Fibroblast of skin of back (primary cell): Measurements from ENCODE around the gene TRMT44.
A peak's percentile ranks its signal among the peaks of the same experiment; 100 is the strongest.
"Not testable (repeated sequence)": the region's sequence is repeated elsewhere in the genome, so short reads cannot be mapped to it uniquely, and the experiment has no call there.

Experiments used
- DNase-seq: peaks from one replicate; pipeline ENCODE4 v3.0.0-alpha.2; 2013

TRMT44 gene

GRCh38 chr4:8407756-8408155 is 32.8 kb upstream of the TRMT44 start:
- no peak for DNase-seq

DNA sequence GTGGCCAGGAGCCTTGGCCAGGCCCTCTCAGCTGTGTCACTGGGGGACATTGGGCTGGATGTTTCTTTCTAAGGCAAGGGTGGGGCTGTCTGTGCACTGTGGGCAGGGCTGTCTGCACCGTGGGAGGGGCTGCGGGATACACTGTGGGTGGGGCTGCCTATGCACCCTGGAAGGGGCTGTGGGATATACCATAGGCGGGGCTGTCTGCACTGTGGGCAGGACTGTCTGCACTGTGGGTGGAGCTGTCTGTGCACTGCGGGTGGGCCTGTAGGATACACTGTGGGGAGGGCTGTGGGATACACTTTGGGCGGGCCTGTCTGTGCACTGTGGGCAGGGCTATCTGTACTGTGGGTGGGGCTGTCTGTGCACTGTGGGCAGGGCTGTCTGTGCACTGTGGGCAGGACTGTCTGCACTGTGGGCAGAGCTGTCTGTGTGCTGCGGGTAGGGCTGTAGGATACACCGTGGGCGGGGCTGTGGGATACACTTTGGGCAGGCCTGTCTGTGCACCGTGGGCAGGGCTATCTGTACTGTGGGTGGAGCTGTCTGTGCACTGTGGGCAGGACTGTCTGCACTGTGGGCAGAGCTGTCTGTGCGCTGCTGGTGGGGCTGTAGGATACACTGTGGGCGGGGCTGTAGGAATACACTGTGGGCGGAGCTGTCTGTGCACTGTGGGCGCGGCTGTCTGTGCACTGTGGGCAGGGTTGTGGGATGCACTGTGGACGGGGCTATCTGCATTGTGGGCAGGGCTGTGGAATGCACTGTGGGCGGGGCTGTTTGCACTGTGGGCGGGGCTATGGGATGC is 31.1 kb upstream of the TRMT44 start:
- peak; percentile 68 for DNase-seq

DNA sequence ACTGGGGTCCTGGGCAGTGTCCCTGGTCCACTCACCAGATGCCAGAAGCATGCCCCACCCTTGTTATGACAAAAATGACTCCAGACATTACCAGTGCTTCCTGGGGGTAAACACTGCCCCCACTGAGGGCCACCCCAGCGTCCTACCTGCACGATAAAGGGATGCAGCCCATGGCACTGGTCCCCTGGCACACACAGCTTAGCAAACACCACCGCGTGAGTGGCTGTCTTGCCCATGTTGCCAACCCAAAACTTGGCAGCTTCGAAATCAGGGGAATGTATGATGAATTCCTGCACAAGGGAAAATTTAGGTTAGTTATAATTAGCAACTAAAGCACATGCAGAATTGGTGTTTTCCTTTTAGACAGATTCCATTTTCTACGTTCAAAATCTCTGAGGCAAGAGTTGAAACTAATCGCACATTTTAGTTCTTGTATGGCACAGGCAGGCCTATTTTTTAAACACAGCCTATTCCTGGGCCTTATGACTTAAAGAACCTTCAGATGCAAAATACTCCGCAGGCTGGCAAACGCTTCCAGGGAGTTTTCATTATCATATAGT is 30.4 kb upstream of the TRMT44 start:
- no peak for DNase-seq

- peak; percentile 66 for DNase-seq
Observed at GRCh38 chr4:8410641-8411271, 29.8 kb upstream of the TRMT44 start.

GRCh38 chr4:8411351-8412180 is 29.0 kb upstream of the TRMT44 start:
- DNase-seq: no peak

- DNase-seq: no peak
Observed at GRCh38 chr4:8412288-8412687, 28.3 kb upstream of the TRMT44 start.

- no peak for DNase-seq
Observed at GRCh38 chr4:8414377-8414776, 26.2 kb upstream of the TRMT44 start.

GRCh38 chr4:8417071-8417614 is 23.4 kb upstream of the TRMT44 start:
- DNase-seq: no peak

DNA sequence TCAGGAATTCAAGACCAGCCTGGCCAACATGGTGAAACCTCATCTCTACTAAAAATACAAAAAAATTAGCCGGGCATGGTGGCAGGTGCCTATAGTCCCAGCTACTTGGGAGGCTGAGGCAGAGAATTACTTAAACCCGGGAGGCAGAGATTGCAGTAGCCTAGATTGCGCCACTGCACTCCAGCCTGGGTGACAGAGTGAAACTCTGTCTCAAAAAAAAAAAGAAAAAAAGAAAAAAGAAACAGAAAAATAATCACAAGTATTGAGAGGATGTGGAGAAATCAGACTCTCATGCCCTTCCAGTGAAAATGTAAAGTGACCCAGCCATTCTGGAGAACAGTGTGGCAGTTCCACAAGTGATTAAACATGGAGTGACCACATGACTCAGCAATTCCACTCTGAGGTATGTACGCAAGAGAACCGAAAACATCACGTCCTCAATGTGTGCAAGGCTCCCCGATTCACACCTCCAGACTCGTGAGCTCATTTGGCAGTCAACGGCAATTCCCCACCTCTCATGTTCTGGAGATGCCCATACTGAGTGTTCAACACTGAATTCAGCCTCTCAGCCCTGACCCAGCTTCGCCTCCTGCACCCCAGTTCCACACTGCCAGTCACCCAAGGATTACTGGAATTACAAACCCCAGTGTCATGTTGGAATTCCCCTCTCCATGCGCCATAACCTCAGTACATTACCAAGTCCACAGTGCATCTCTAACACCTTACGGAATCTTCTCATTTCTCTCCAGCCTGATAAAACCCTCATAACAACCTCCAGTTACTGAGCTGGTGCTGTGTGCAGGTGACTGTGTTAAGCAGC is 21.1 kb upstream of the TRMT44 start:
- DNase-seq: no peak

DNA sequence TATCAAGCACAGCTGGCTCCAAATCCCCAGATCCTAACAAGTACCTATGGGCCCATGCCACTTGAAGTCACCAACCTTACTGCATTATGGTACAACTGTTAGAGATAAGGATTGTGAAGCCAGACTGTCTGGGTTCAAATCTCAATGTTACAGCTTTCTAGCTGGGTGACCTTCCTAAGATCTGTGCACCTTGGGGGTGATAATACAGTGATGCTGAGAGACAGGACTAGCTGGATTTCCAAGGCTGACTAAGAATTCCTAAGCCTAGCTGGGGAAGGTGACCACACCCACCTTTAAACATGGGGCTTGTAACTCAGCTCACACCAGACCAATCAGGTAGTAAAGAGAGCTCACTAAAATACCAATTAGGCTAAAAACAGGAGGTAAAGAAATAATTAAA is 20.4 kb upstream of the TRMT44 start:
- DNase-seq: not testable (repeated sequence)

DNA sequence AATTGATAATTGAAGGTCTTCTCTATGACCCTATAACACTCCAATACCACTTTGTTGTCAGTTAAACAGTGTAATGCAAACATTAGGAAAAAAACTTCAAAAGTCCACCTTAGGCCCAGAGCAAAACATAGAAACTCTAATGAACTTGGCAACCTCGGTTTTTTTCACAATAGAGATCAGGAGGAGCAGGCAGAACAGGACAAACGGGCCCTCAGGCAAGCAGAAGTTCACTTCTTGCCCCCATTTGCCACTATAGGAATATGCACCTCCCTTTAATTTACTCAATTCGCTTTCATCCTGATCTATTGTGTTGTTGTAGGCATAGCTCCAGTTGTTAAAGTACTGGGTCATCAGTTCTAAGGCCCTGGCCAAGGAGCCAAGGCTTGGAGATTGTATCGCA is 18.2 kb upstream of the TRMT44 start:
- DNase-seq: no peak

DNA sequence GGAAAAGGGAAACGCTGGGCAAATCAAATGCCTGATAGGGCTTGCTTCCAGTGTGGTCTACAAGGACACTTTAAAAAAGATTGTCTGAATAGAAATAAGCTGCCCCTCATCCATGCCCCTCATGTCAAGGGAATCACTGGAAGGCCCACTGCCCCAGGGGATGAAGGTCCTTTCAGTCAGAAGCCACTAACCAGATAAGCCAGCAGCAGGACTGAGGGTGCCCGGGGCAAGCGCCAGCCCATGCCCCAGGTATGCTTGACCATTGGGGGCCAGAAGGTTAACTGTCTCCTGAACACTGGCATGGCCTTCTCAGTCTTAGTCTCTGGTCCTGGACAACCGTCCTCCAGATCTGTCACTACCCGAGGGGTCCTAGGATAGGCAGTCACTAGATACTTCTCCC is 17.8 kb upstream of the TRMT44 start:
- no peak for DNase-seq

DNA sequence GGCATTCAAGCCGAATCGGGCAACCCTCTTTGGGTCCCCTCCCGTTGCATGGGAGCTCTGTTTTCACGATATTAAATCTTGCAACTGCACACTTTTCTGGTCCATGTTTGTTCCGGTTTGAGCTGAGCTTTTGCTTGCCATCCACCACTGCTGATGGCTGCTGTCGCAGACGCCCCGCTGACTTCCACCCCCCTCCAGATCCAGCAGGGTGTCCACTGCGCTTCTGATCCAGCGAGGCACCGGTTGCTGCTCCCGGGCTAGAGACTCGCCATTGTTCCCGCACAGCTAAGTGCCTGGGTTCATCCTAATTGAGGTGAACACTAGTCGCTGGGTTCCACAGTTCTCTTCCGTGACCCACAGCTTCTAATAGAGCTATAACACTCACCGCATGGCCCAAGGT is 13.3 kb upstream of the TRMT44 start:
- DNase-seq: no peak

GRCh38 chr4:8427761-8428287 is 12.8 kb upstream of the TRMT44 start:
- DNase-seq: peak; percentile 49

GRCh38 chr4:8428288-8429097 is 12.1 kb upstream of the TRMT44 start:
- DNase-seq: peak; percentile 84

DNA sequence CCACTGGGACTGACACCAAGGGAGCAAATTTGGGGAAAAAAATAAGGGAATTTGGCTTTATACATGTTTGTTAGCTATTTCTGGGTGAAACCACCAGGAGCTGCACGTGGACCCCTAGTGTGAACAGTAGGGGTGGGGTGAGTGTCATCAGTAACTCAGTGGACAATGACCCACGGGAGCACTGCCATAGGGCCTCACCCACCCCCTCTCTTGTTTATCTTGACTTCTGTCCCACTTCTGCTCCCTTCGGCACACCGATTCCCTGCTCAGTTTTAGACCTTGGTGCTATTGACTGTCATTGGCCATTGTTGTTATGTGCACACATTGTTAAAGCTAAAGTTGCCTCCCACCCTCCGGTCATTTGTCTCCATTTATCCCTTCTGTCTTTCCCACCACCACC is 9.0 kb upstream of the TRMT44 start:
- DNase-seq: no peak

DNA sequence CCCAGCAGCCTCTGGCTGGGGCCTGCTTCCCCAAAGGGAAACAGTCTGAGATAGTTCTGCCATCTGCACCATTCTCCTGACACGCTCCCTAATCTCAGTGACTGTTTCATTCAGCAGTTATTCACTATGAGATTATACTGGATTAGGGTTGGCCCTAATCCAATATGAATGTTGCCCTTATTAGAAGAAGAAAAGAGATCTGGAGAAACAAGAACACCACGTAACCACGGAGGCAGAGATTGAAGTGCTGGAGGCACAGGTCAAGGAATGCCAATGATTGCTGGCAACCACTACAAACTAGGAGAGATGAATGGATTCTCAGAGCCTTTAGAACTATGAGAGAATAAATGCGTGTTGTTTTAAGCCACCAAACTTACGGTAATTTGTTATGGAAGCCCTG is 7.4 kb upstream of the TRMT44 start:
- no peak for DNase-seq

DNA sequence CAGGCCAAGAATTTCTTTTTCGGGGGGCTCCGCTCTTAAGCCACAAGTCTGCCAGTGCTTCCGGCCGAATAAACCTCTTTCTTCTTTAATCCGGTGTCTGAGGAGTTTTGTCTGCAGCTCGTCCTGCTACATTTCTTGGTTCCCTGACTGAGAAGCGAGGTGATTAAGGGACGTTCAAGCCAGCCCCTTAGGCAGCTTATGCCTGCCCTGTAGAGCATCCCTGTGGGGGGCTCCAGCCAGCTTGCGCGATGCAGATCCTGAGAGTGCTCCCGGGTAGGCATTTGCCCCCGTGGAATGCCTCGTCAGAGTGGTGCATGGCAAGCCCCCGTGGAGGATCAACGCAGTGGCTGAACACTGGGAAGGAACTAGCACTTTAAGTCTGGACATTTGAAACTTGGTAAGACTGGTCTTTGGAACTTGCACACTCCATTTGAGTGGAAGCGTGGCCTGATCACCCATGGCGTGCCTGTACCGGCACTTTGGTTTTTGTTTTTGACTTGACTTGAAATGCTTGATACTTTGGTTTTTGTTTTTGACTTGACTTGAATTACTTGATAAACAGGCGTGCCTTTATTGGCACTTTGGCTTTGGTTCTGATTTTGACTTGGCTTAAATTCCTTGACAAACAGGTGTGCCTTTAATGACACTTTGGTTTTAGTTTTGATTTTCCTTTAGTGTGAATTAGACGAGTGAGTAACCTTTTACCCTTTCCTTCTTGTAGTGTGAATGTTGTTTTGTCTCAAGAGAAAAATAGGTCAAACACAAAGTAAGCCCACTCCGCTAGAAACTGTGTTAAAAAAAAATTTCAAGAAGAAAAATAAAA is 6.1 kb upstream of the TRMT44 start:
- DNase-seq: no peak

DNA sequence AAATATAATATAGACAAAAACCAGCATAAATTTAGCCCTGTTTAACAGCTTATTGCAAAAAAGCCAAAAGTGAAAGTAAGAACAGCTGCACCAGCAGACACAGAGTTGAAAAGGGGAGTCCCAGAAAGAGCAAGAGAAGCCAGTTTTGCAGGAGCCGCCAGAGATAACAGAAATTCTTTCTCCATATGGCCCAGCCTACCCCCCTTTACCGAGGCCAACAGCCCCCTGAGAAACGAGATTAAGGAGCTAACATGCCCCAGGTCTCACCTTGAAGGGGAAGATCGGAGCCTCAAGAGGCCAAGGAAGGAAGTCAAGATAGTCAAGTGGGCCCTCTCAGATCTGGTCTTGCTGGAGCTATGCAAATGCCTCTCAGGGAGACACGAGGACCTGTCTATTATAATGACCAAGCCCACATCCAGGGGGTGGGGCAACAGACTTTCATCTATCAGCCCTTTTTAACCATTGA is 4.9 kb upstream of the TRMT44 start:
- DNase-seq: no peak

GRCh38 chr4:8437281-8437680 is 3.3 kb upstream of the TRMT44 start:
- DNase-seq: no peak
